K562 (cell line): ENCODE results near the gene MPC2. TPM values are rescaled to one million over a fixed set of nuclear protein-coding genes. Genes with fewer than 3 reads are reported as not detected.
A peak's percentile ranks its signal among the peaks of the same experiment; 100 is the strongest.

ENCODE experiments used
- HMGN3 ChIP-seq: IDR thresholded peaks from 2 replicates; pipeline ENCODE4 v1.6.1; 2011; ENCODE audit warnings: borderline replicate concordance, low read depth, mild to moderate bottlenecking, mixed read lengths, low read length; ENCODE audit not compliant: insufficient read length; ENCODE audit errors: extremely low read depth
- TAF1 ChIP-seq: IDR thresholded peaks from 2 replicates; pipeline ENCODE4 v1.6.1; 2011; ENCODE audit warnings: mild to moderate bottlenecking, low read length, moderate library complexity; ENCODE audit not compliant: insufficient read depth, control insufficient read depth, severe bottlenecking; ENCODE audit errors: extremely low read depth
- TAF7 ChIP-seq: fragments of 450-650 bp; IDR thresholded peaks from 2 replicates; pipeline ENCODE4 v1.6.1; 2016; ENCODE audit warnings: missing genetic modification characterization, missing compliant biosample characterization
- XRCC3 ChIP-seq: fragments of 450-650 bp; IDR thresholded peaks from 2 replicates; pipeline ENCODE4 v1.6.1; 2017; ENCODE audit warnings: mild to moderate bottlenecking, moderate library complexity
- ZC3H8 ChIP-seq: fragments of 450-650 bp; IDR thresholded peaks from 2 replicates; pipeline ENCODE4 v1.6.1; 2017
- ZEB2 ChIP-seq: fragments of 450-650 bp; IDR thresholded peaks from 2 replicates; pipeline ENCODE4 v1.6.1; 2016
- ZNF121 ChIP-seq: sonication (generic); formaldehyde crosslinking; conservative IDR thresholded peaks from 2 replicates; pipeline ENCODE4 v1.8.0; 2022; ENCODE audit warnings: missing genetic modification reagents
- ZNF146 ChIP-seq: IDR thresholded peaks from one replicate; pipeline ENCODE4 v1.6.1; 2018; ENCODE audit warnings: missing compliant biosample characterization; ENCODE audit not compliant: unreplicated experiment
- polyA plus RNA-seq, 8 experiments: library from polyadenylated mRNA; depleted of rRNA in 4 of 8; stranded (reverse) in 5 of 8; unstranded in 3 of 8; fragments of >200 nt; fragmentation: Nextera tagmentation in 2 of 8; fragmentation: Illumina TruSeq in 1 of 8; extraction: Ambion mirVana in 2 of 8; extraction: Trizol in 1 of 8; gene quantifications; 2 replicates each; pipeline versions ENCODE4 v1.2.1 to v1.2.3, GENCODE V29; 2011 to 2014; ENCODE audit warnings: inconsistent platforms in 1 of 8, missing spikeins in 1 of 8
- total RNA-seq, 7 experiments: library from RNA; depleted of rRNA in 6 of 7; stranded (reverse); fragments of >200 nt in 6 of 7; fragmentation: Illumina TruSeq in 2 of 7; extraction: Trizol in 2 of 7; gene quantifications; 2 replicates each; pipeline versions ENCODE4 v1.2.1 to v1.2.3, GENCODE V29; 2011 to 2021; ENCODE audit warnings: low replicate concordance in 1 of 7
- TF ChIP-seq, protein P1 (sequence below), 2 experiments: fragments of 450-650 bp in 1 of 2; sonication (generic) in 1 of 2; formaldehyde crosslinking in 1 of 2; IDR thresholded peaks; 2 replicates each; pipeline versions ENCODE4 v1.7.1 to v1.9.0; 2016 to 2022; ENCODE audit warnings: inconsistent platforms in 1 of 2, mild to moderate bottlenecking in 1 of 2, missing genetic modification reagents in 1 of 2
- TF ChIP-seq, protein P2 (sequence below): sonication (generic); formaldehyde crosslinking; IDR thresholded peaks from 2 replicates; pipeline ENCODE4 v1.4.0; 2020; ENCODE audit warnings: mild to moderate bottlenecking, missing genetic modification reagents
- TF ChIP-seq, protein P3 (sequence below): fragments of 450-650 bp; formaldehyde crosslinking; IDR thresholded peaks from 2 replicates; pipeline ENCODE4 v1.4.0; 2020; ENCODE audit warnings: mild to moderate bottlenecking
- TF ChIP-seq, protein P4 (sequence below): fragments of 250-450 bp; sonication (Bioruptor Pico); IDR thresholded peaks from 2 replicates; pipeline ENCODE4 v1.4.0; 2020; ENCODE audit warnings: mild to moderate bottlenecking, moderate library complexity

The MPC2 gene
- total and polyA plus RNA-seq, 9 of the 15 experiments (the other 6 are each of a cell fraction or from before 2014, with no cell fraction given) = 70.7 to 179 (median 144) TPM

DNA sequence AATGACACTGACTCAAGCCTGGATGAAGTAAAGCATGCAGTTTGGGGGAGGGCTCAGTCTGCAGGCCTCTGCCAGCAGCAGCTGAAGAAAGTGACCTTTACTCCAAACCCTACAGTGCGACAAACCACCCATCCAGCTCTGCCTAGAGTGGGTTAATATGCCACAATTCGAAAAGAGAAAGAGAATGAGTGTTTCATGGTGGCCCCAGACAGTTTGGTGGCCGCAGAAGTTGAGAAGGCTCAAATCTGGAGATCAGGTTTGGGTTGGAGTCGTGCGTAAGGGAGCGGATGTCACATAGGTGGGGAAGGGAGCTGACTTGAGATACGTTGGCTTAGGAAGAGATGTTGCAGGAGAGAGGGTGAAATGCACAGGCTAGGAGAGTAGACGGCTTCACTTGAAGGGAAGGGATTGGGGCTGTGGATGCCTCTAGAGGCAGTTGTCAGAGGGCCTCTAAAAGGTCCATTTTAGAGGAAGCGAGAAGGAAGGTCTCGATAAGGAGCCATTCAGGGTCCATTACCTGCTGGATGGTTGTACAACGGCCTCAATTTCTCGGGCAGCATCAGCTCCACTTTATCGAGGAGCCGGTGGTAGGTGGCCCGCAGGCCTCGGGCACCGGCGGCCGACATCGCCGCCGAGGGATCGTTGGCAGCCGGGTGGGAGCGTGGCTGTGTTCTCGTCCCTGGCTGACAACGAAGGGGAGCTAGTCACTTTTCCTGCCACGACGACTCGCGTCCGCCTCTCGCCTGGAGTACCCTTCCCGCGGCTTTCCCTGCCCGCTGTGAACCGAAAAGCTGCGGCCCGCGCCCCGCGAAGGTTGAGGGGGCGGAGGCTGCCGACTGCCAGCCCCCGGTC lies 1.4 kb downstream of the MPC2 start (continued):
- TF ChIP-seq, protein P1, sequence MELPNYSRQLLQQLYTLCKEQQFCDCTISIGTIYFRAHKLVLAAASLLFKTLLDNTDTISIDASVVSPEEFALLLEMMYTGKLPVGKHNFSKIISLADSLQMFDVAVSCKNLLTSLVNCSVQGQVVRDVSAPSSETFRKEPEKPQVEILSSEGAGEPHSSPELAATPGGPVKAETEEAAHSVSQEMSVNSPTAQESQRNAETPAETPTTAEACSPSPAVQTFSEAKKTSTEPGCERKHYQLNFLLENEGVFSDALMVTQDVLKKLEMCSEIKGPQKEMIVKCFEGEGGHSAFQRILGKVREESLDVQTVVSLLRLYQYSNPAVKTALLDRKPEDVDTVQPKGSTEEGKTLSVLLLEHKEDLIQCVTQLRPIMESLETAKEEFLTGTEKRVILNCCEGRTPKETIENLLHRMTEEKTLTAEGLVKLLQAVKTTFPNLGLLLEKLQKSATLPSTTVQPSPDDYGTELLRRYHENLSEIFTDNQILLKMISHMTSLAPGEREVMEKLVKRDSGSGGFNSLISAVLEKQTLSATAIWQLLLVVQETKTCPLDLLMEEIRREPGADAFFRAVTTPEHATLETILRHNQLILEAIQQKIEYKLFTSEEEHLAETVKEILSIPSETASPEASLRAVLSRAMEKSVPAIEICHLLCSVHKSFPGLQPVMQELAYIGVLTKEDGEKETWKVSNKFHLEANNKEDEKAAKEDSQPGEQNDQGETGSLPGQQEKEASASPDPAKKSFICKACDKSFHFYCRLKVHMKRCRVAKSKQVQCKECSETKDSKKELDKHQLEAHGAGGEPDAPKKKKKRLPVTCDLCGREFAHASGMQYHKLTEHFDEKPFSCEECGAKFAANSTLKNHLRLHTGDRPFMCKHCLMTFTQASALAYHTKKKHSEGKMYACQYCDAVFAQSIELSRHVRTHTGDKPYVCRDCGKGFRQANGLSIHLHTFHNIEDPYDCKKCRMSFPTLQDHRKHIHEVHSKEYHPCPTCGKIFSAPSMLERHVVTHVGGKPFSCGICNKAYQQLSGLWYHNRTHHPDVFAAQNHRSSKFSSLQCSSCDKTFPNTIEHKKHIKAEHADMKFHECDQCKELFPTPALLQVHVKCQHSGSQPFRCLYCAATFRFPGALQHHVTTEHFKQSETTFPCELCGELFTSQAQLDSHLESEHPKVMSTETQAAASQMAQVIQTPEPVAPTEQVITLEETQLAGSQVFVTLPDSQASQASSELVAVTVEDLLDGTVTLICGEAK (IDR thresholded peaks at IDR 0.05) = 0 out of 2 replicates have a peak, but pooled peaks have one; percentile 13
- TF ChIP-seq, protein P1 (CRISPR knock-in tag; IDR thresholded peaks at IDR 0.05) = no peak
- TF ChIP-seq, protein P2, sequence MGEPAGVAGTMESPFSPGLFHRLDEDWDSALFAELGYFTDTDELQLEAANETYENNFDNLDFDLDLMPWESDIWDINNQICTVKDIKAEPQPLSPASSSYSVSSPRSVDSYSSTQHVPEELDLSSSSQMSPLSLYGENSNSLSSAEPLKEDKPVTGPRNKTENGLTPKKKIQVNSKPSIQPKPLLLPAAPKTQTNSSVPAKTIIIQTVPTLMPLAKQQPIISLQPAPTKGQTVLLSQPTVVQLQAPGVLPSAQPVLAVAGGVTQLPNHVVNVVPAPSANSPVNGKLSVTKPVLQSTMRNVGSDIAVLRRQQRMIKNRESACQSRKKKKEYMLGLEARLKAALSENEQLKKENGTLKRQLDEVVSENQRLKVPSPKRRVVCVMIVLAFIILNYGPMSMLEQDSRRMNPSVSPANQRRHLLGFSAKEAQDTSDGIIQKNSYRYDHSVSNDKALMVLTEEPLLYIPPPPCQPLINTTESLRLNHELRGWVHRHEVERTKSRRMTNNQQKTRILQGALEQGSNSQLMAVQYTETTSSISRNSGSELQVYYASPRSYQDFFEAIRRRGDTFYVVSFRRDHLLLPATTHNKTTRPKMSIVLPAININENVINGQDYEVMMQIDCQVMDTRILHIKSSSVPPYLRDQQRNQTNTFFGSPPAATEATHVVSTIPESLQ (CRISPR knock-in tag) = no peak; the same call in 1 of the 2 replicates
- TF ChIP-seq ZEB2 (peak; percentile 47), TAF1 (peak; percentile 94), ZNF121 (CRISPR knock-in tag) (no peak), XRCC3 (no peak), TAF7 (tag) (peak; percentile 56; the same call in 1 of the 2 replicates), HMGN3 (no peak), ZC3H8 (peak; percentile 76; the same call in 1 of the 2 replicates), ZNF146 (no peak)
- TF ChIP-seq, protein P3, sequence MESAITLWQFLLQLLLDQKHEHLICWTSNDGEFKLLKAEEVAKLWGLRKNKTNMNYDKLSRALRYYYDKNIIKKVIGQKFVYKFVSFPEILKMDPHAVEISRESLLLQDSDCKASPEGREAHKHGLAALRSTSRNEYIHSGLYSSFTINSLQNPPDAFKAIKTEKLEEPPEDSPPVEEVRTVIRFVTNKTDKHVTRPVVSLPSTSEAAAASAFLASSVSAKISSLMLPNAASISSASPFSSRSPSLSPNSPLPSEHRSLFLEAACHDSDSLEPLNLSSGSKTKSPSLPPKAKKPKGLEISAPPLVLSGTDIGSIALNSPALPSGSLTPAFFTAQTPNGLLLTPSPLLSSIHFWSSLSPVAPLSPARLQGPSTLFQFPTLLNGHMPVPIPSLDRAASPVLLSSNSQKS (CRISPR knock-in tag) = no peak
- TF ChIP-seq, protein P4, sequence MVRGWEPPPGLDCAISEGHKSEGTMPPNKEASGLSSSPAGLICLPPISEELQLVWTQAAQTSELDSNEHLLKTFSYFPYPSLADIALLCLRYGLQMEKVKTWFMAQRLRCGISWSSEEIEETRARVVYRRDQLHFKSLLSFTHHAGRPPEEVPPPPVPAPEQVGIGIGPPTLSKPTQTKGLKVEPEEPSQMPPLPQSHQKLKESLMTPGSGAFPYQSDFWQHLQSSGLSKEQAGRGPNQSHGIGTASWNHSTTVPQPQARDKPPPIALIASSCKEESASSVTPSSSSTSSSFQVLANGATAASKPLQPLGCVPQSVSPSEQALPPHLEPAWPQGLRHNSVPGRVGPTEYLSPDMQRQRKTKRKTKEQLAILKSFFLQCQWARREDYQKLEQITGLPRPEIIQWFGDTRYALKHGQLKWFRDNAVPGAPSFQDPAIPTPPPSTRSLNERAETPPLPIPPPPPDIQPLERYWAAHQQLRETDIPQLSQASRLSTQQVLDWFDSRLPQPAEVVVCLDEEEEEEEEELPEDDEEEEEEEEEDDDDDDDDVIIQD (CRISPR knock-in tag) = 0 out of 2 replicates have a peak, but pooled peaks have one; percentile 9
